ENCODE results near the gene LGI1. TPM values are rescaled to one million over a fixed set of nuclear protein-coding genes. Genes with fewer than 3 reads are reported as not detected.

The LGI1 gene
- total RNA-seq, 1 donor from 2014 or later: 0.26 TPM

DNA sequence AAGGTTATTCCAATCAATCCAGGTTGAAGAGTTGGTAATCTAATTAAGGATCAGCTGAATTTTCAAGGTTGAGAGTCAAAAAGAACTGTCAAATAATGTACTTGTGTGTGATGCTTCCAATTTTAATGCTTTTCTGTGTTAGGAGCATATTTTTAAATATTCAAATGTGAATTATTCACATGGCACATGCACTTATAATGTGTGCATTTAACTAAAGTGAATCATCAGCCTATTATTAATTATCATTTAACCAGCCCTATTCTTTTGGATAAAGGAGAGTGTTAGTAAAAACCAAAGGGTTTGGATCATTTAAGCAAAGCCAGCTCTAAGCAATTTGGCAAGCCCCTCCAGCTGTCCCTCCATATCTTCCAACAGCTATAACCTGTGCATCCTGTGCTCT, 11.2 kb downstream of the LGI1 start:
- TF ChIP-seq, protein P1, sequence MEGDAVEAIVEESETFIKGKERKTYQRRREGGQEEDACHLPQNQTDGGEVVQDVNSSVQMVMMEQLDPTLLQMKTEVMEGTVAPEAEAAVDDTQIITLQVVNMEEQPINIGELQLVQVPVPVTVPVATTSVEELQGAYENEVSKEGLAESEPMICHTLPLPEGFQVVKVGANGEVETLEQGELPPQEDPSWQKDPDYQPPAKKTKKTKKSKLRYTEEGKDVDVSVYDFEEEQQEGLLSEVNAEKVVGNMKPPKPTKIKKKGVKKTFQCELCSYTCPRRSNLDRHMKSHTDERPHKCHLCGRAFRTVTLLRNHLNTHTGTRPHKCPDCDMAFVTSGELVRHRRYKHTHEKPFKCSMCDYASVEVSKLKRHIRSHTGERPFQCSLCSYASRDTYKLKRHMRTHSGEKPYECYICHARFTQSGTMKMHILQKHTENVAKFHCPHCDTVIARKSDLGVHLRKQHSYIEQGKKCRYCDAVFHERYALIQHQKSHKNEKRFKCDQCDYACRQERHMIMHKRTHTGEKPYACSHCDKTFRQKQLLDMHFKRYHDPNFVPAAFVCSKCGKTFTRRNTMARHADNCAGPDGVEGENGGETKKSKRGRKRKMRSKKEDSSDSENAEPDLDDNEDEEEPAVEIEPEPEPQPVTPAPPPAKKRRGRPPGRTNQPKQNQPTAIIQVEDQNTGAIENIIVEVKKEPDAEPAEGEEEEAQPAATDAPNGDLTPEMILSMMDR (IDR thresholded peaks at IDR 0.05; ENCODE audit: unreplicated experiment): no peak
- Mint-ChIP-seq H3K4me1 (ENCODE audit: unreplicated experiment) (no peaks in the 10 kb centered on the region), H3K36me3 (ENCODE audit: low read depth, unreplicated experiment) (no peaks in the 10 kb centered on the region), H3K9me3 (ENCODE audit: unreplicated experiment) (no peaks in the 10 kb centered on the region), H3K4me3 (ENCODE audit: unreplicated experiment) (no peak overlapping the region), H3K27ac (ENCODE audit: unreplicated experiment) (no peak overlapping the region), H3K27me3 (ENCODE audit: unreplicated experiment) (peaks cover 1% of the 10 kb centered on the region)
- no peak for DNase-seq (ENCODE audit: low spot score)

DNA sequence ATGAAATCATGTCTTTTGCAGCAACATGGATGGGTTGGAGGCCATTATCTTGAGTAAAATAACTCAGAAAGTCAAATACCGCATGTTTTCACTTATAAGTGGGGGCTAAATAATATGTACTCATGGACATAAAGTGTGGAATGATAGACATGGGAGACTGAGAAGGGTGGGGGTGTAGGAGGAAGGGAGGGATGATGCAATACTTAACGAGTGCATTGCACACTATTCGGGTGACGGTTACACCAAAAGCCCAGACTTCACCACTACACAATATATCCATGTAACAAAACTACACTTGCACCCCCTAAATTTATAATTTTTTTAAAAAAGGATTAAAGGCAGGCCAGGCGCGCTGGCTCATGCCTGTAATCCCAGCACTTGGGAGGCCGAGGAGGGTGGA, 13.6 kb downstream of the LGI1 start:
- no peak for DNase-seq (ENCODE audit: low spot score)
- peaks cover 1% of the 10 kb centered on the region for H3K27me3 Mint-ChIP-seq (ENCODE audit: unreplicated experiment)
- H3K9me3 Mint-ChIP-seq (ENCODE audit: unreplicated experiment): no peaks in the 10 kb centered on the region
- no peak overlapping the region for H3K27ac Mint-ChIP-seq (ENCODE audit: unreplicated experiment)
- no peaks in the 10 kb centered on the region for H3K4me1 Mint-ChIP-seq (ENCODE audit: unreplicated experiment)
- no peak overlapping the region for H3K4me3 Mint-ChIP-seq (ENCODE audit: unreplicated experiment)
- TF ChIP-seq, protein P1 (IDR thresholded peaks at IDR 0.05; ENCODE audit: unreplicated experiment): no peak
- H3K36me3 Mint-ChIP-seq (ENCODE audit: low read depth, unreplicated experiment): no peaks in the 10 kb centered on the region

DNA sequence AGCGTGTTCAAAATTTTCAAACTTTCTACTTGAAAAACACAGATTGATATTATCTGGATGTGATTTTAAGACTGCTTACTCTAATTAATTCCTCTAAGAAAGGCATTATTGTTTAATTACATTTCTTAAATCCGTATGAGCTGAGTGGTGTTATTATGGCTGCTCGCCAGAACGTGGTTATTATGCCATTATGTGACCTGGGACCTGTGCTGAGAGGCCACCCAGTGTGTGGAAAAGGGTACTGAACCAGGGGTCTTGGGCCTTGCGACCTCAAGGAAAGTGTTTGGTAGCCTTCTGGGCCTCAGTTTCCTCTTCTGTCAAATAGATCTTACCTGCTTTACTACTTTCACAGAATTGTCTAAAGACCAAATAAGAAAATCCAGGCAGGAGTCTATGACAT, 15.4 kb downstream of the LGI1 start:
- H3K4me1 Mint-ChIP-seq (ENCODE audit: unreplicated experiment): no peaks in the 10 kb centered on the region
- no peak overlapping the region for H3K4me3 Mint-ChIP-seq (ENCODE audit: unreplicated experiment)
- H3K27ac Mint-ChIP-seq (ENCODE audit: unreplicated experiment): no peak overlapping the region
- peaks cover 1% of the 10 kb centered on the region for H3K27me3 Mint-ChIP-seq (ENCODE audit: unreplicated experiment)
- DNase-seq (ENCODE audit: low spot score): no peak
- H3K9me3 Mint-ChIP-seq (ENCODE audit: unreplicated experiment): no peaks in the 10 kb centered on the region
- no peaks in the 10 kb centered on the region for H3K36me3 Mint-ChIP-seq (ENCODE audit: low read depth, unreplicated experiment)
- TF ChIP-seq, protein P1 (IDR thresholded peaks at IDR 0.05; ENCODE audit: unreplicated experiment): no peak

DNA sequence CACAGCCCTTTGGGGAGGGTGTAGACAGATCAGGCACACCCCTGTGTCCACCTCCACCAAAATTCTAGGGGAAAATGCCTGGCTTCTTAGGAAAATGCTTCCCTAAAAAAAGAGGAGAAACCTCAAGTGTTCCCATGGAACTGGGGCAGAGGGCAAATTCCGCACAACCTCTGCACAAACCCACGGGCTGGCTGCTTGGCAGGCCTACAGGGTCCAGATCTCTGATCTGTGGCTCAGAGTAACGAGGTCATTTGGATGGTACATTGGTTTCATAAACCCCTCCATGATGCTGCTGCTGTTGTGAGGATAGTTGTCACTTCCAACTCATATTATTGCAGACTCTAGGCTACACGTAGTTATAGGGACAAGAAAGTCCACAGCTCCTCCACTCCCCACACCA, 16.0 kb downstream of the LGI1 start:
- H3K4me3 Mint-ChIP-seq (ENCODE audit: unreplicated experiment): no peak overlapping the region
- no peaks in the 10 kb centered on the region for H3K36me3 Mint-ChIP-seq (ENCODE audit: low read depth, unreplicated experiment)
- TF ChIP-seq, protein P1 (IDR thresholded peaks at IDR 0.05; ENCODE audit: unreplicated experiment): no peak
- no peak for DNase-seq (ENCODE audit: low spot score)
- no peaks in the 10 kb centered on the region for H3K27me3 Mint-ChIP-seq (ENCODE audit: unreplicated experiment)
- H3K4me1 Mint-ChIP-seq (ENCODE audit: unreplicated experiment): no peaks in the 10 kb centered on the region
- no peaks in the 10 kb centered on the region for H3K9me3 Mint-ChIP-seq (ENCODE audit: unreplicated experiment)
- H3K27ac Mint-ChIP-seq (ENCODE audit: unreplicated experiment): no peak overlapping the region

DNA sequence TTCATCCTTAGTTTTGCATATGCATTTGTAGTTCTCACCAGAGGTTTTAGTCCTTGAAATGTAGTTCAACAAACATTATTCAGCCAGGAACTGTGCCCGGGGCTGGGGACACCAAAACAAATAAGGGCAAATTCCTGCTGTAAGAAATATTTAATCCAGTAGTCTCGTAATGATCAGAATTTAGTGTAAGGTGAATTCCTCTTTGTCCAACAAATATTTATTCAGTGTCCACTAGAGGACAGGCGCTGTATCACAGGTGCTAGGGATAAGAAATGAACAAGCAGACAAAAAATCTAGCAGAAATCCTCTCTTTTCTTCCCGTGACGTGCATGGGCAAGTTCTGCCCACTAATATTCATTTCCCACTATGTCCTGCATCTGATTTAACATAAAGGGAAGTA, 17.6 kb downstream of the LGI1 start:
- no peaks in the 10 kb centered on the region for H3K36me3 Mint-ChIP-seq (ENCODE audit: low read depth, unreplicated experiment)
- H3K27me3 Mint-ChIP-seq (ENCODE audit: unreplicated experiment): no peaks in the 10 kb centered on the region
- TF ChIP-seq, protein P1 (IDR thresholded peaks at IDR 0.05; ENCODE audit: unreplicated experiment): no peak
- no peaks in the 10 kb centered on the region for H3K9me3 Mint-ChIP-seq (ENCODE audit: unreplicated experiment)
- H3K4me1 Mint-ChIP-seq (ENCODE audit: unreplicated experiment): no peaks in the 10 kb centered on the region
- no peak overlapping the region for H3K27ac Mint-ChIP-seq (ENCODE audit: unreplicated experiment)
- H3K4me3 Mint-ChIP-seq (ENCODE audit: unreplicated experiment): no peak overlapping the region
- DNase-seq (ENCODE audit: low spot score): no peak
